CD14-positive monocyte (primary cell): Measurements from ENCODE around the gene NRXN3. TPM values are rescaled to one million over a fixed set of nuclear protein-coding genes. Genes with fewer than 3 reads are reported as not detected.

Experiments
- DNase-seq, 3 donors: peaks; one replicate each; pipeline ENCODE4 v3.0.0-alpha.2; 2011 to 2022
- H2AFZ ChIP-seq: 2 replicates; pipeline ENCODE4 v1.6.0; 2012; ENCODE audit warnings: mild to moderate bottlenecking, low read depth, low read length, inconsistent platforms; ENCODE audit not compliant: insufficient read depth, poor library complexity, severe bottlenecking
- H3K27ac ChIP-seq, 2 donors: 1 replicate in 1 of 2; 2 replicates in 1 of 2; pipeline ENCODE4 v1.5.1; 2012 to 2013; ENCODE audit warnings: low read length in 2 of 2, control low read depth in 1 of 2, inconsistent platforms in 1 of 2, low read depth in 1 of 2, mild to moderate bottlenecking in 1 of 2
- H3K27me3 ChIP-seq, 2 donors: one replicate each; pipeline versions ENCODE4 v1.6.0 to v1.6.1; 2011 to 2013; ENCODE audit warnings: low read length in 2 of 2; ENCODE audit not compliant: control insufficient read depth in 2 of 2, insufficient read depth in 2 of 2
- H3K36me3 ChIP-seq, 2 donors: replicated peaks in 1 of 2; 1 replicate in 1 of 2; 2 replicates in 1 of 2; pipeline versions ENCODE4 v1.5.1 to v1.6.1; 2012 to 2013; ENCODE audit warnings: low read length in 2 of 2, control low read depth in 1 of 2, inconsistent platforms in 1 of 2, mild to moderate bottlenecking in 1 of 2; ENCODE audit not compliant: insufficient read depth in 2 of 2, control insufficient read depth in 1 of 2
- H3K4me1 ChIP-seq, 2 donors: 1 replicate in 1 of 2; 2 replicates in 1 of 2; pipeline versions ENCODE4 v1.5.1 to v1.6.1; 2012 to 2013; ENCODE audit warnings: low read length in 2 of 2, control low read depth in 1 of 2, inconsistent platforms in 1 of 2, mild to moderate bottlenecking in 1 of 2, moderate library complexity in 1 of 2; ENCODE audit not compliant: insufficient read depth in 2 of 2, control insufficient read depth in 1 of 2
- H3K4me2 ChIP-seq: replicated peaks from 2 replicates; pipeline ENCODE3; 2012; ENCODE audit warnings: low read length, moderate library complexity, mild to moderate bottlenecking; ENCODE audit not compliant: poor library complexity, severe bottlenecking; ENCODE audit errors: extremely low read depth
- H3K4me3 ChIP-seq, 3 experiments: fragments of 200-600 bp in 1 of 3; sonication (generic) in 1 of 3; replicated peaks in 1 of 3; 1 replicate in 2 of 3; 2 replicates in 1 of 3; pipeline ENCODE4 v1.5.1; 2011 to 2013; ENCODE audit warnings: low read length in 3 of 3, mild to moderate bottlenecking in 3 of 3, control low read depth in 2 of 3, low read depth in 2 of 3, inconsistent platforms in 1 of 3, moderate library complexity in 1 of 3
- H3K79me2 ChIP-seq: 2 replicates; pipeline ENCODE4 v1.6.0; 2012; ENCODE audit warnings: mild to moderate bottlenecking, control low read depth, inconsistent platforms, low read length, moderate library complexity; ENCODE audit not compliant: insufficient read depth
- H3K9ac ChIP-seq: 2 replicates; pipeline ENCODE4 v1.6.0; 2017; ENCODE audit warnings: low read length, mild to moderate bottlenecking; ENCODE audit not compliant: insufficient read depth, poor library complexity, severe bottlenecking
- H3K9me3 ChIP-seq, 2 donors: replicated peaks in 1 of 2; 1 replicate in 1 of 2; 2 replicates in 1 of 2; pipeline versions ENCODE4 v1.5.1 to v1.6.1; 2012 to 2013; ENCODE audit warnings: low read length in 2 of 2, control low read depth in 1 of 2; ENCODE audit not compliant: control insufficient read depth in 1 of 2, insufficient read depth in 1 of 2
- H4K20me1 ChIP-seq: 2 replicates; pipeline ENCODE4 v1.6.0; 2012; ENCODE audit warnings: mild to moderate bottlenecking, low read length, control low read depth, moderate library complexity; ENCODE audit not compliant: insufficient read depth
- H3K27ac Mint-ChIP-seq, 7 donors: one replicate each; pipeline ENCODE4 v1.8.0; 2020; ENCODE audit warnings: mild to moderate bottlenecking in 7 of 7, mixed read lengths in 7 of 7, moderate library complexity in 6 of 7, inconsistent platforms in 2 of 7
- H3K27me3 Mint-ChIP-seq, 3 donors: one replicate each; pipeline ENCODE4 v1.8.0; 2021 to 2022; ENCODE audit warnings: low read depth in 3 of 3, mild to moderate bottlenecking in 3 of 3, mixed read lengths in 3 of 3, moderate library complexity in 3 of 3, inconsistent platforms in 1 of 3
- H3K36me3 Mint-ChIP-seq, 2 donors: one replicate each; pipeline ENCODE4 v1.8.0; 2020; ENCODE audit warnings: mixed read lengths in 2 of 2, inconsistent platforms in 1 of 2, mild to moderate bottlenecking in 1 of 2
- H3K4me1 Mint-ChIP-seq: one replicate; pipeline ENCODE4 v1.8.0; 2020; ENCODE audit warnings: mild to moderate bottlenecking, mixed read lengths
- H3K4me3 Mint-ChIP-seq, 2 donors: one replicate each; pipeline ENCODE4 v1.8.0; 2020; ENCODE audit warnings: mild to moderate bottlenecking in 2 of 2, mixed read lengths in 2 of 2, moderate library complexity in 1 of 2
- H3K9me3 Mint-ChIP-seq, 7 donors: one replicate each; pipeline ENCODE4 v1.8.0; 2020 to 2022; ENCODE audit warnings: mixed read lengths in 7 of 7, mild to moderate bottlenecking in 6 of 7, moderate library complexity in 6 of 7, inconsistent platforms in 2 of 7
- WGBS: methylation state at CpG from one replicate; pipeline ENCODE4 v1.1.5; 2013; ENCODE audit warnings: missing lambda C conversion rate; ENCODE audit not compliant: insufficient coverage; 5-methylcytosine and 5-hydroxymethylcytosine counted together
- intact Hi-C, 2 donors: fragments of 100-400 bp; cut with micrococcal nuclease; formaldehyde crosslinking; loops; one replicate each; pipeline versions ENCODE4 v1.15.0 to v1.15.1; 2023
- polyA plus RNA-seq, 3 donors: library from polyadenylated mRNA; depleted of rRNA in 1 of 3; unstranded in 2 of 3; stranded (reverse) in 1 of 3; fragments of 300-500 nt in 2 of 3; fragments of >200 nt in 1 of 3; fragmentation: Illumina TruSeq in 2 of 3; gene quantifications; 1 replicate in 2 of 3; 2 replicates in 1 of 3; pipeline ENCODE4 v1.2.3, GENCODE V29; 2012 to 2021
- TF ChIP-seq, protein P1 (sequence below): fragments of 200-600 bp; IDR thresholded peaks from one replicate; pipeline ENCODE4 v1.8.0; 2022; ENCODE audit warnings: antibody characterized with exemption, mild to moderate bottlenecking

The NRXN3 gene
- polyA plus RNA-seq, 3 donors, result not detected

- no peak overlapping the region for H3K27ac Mint-ChIP-seq
- no peak overlapping the region for H2AFZ ChIP-seq
- H3K9me3 ChIP-seq, result no peaks in the 10 kb centered on the region
- H3K27ac ChIP-seq, result no peak overlapping the region
- H4K20me1 ChIP-seq, result no peaks in the 10 kb centered on the region
- H3K9me3 Mint-ChIP-seq, result peaks cover 0 to 5% (median 3%) of the 10 kb centered on the region in 7 donors
- H3K27me3 Mint-ChIP-seq, result peaks cover 0 to 2% (median 0%) of the 10 kb centered on the region in 3 donors
- no peaks in the 10 kb centered on the region for H3K27me3 ChIP-seq
- H3K4me3 ChIP-seq, result no peak overlapping the region
- TF ChIP-seq, protein P1, sequence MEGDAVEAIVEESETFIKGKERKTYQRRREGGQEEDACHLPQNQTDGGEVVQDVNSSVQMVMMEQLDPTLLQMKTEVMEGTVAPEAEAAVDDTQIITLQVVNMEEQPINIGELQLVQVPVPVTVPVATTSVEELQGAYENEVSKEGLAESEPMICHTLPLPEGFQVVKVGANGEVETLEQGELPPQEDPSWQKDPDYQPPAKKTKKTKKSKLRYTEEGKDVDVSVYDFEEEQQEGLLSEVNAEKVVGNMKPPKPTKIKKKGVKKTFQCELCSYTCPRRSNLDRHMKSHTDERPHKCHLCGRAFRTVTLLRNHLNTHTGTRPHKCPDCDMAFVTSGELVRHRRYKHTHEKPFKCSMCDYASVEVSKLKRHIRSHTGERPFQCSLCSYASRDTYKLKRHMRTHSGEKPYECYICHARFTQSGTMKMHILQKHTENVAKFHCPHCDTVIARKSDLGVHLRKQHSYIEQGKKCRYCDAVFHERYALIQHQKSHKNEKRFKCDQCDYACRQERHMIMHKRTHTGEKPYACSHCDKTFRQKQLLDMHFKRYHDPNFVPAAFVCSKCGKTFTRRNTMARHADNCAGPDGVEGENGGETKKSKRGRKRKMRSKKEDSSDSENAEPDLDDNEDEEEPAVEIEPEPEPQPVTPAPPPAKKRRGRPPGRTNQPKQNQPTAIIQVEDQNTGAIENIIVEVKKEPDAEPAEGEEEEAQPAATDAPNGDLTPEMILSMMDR, result no peak
- H3K36me3 ChIP-seq, result no peaks in the 10 kb centered on the region
- no peaks in the 10 kb centered on the region for H3K36me3 Mint-ChIP-seq
- H3K4me1 ChIP-seq, result no peaks in the 10 kb centered on the region
- no peak overlapping the region for H3K9ac ChIP-seq
- DNase-seq, result no peak
- 94% methylated on average over 5 of the region's 7 CpGs for WGBS
- H3K4me2 ChIP-seq, result no peak overlapping the region
- no peaks in the 10 kb centered on the region for H3K79me2 ChIP-seq
- H3K4me3 Mint-ChIP-seq, result no peak overlapping the region
- H3K4me1 Mint-ChIP-seq, result no peaks in the 10 kb centered on the region
- intact Hi-C loops, result no loop called here
These were observed 1490.1 kb downstream of the NRXN3 start for GRCh38 chr14:79660053-79660939.

- no peak for DNase-seq
- H3K36me3 Mint-ChIP-seq, result no peaks in the 10 kb centered on the region
These were observed 1491.6 kb downstream of the NRXN3 start for GRCh38 chr14:79661752-79662151.

More at GRCh38 chr14:79661752-79662151, 1491.6 kb downstream of the NRXN3 start:
- Mint-ChIP-seq H3K4me3 (no peak overlapping the region), H3K9me3 (peaks cover 0 to 5% (median 2%) of the 10 kb centered on the region in 7 donors), H3K27ac (no peak overlapping the region), H3K27me3 (no peaks in the 10 kb centered on the region), H3K4me1 (no peaks in the 10 kb centered on the region)
- H3K4me1 ChIP-seq, result no peaks in the 10 kb centered on the region
- H3K4me3 ChIP-seq, result no peak overlapping the region
- no peaks in the 10 kb centered on the region for H3K27me3 ChIP-seq
- intact Hi-C loops, result no loop called here
- H3K4me2 ChIP-seq, result no peak overlapping the region
- no peaks in the 10 kb centered on the region for H3K36me3 ChIP-seq
- no peaks in the 10 kb centered on the region for H3K9me3 ChIP-seq
- no peak overlapping the region for H2AFZ ChIP-seq
- H3K9ac ChIP-seq, result no peak overlapping the region
- H4K20me1 ChIP-seq, result no peaks in the 10 kb centered on the region
- H3K27ac ChIP-seq, result no peak overlapping the region
- H3K79me2 ChIP-seq, result no peaks in the 10 kb centered on the region
- no CpG with 5 or more reads among the region's 4 CpGs for WGBS
- TF ChIP-seq, protein P1, result no peak
